GM23338 (cell line): ENCODE results near the gene TSPAN13. TPM values are rescaled to one million over a fixed set of nuclear protein-coding genes. Genes with fewer than 3 reads are reported as not detected.

Experiments
- ATAC-seq: fragments of 200-7000 bp; cut with Tn5 transposase; 3 replicates; pipeline ENCODE4 v1.9.1; 2020
- DNase-seq: peaks from one replicate; pipeline ENCODE4 v3.0.0-alpha.2; 2015; ENCODE audit warnings: low spot score
- H2AFZ ChIP-seq: fragments of 200-600 bp; sonication (generic); 2 replicates; pipeline ENCODE4 v1.8.0; 2016; ENCODE audit warnings: antibody characterized with exemption, mild to moderate bottlenecking, moderate library complexity
- H3F3A ChIP-seq: fragments of 200-600 bp; sonication (generic); replicated peaks from 2 replicates; pipeline ENCODE4 v1.8.0; 2017; ENCODE audit warnings: antibody characterized with exemption, mixed run types, low read depth
- H3K27ac ChIP-seq: fragments of 200-600 bp; sonication (generic); 2 replicates; pipeline ENCODE4 v1.6.1; 2016; ENCODE audit warnings: low read depth
- H3K27me3 ChIP-seq: fragments of 200-600 bp; sonication (generic); 2 replicates; pipeline ENCODE4 v1.8.0; 2016; ENCODE audit warnings: mild to moderate bottlenecking, mixed run types, moderate library complexity; ENCODE audit not compliant: insufficient read depth
- H3K36me3 ChIP-seq: fragments of 200-600 bp; sonication (generic); 2 replicates; pipeline ENCODE4 v1.8.0; 2016; ENCODE audit warnings: mild to moderate bottlenecking; ENCODE audit not compliant: insufficient read depth
- H3K4me1 ChIP-seq: fragments of 200-600 bp; sonication (generic); 2 replicates; pipeline ENCODE4 v1.8.0; 2016; ENCODE audit warnings: mild to moderate bottlenecking, moderate library complexity; ENCODE audit not compliant: insufficient read depth
- H3K4me2 ChIP-seq: fragments of 200-600 bp; sonication (generic); 2 replicates; pipeline ENCODE4 v1.7.1; 2017; ENCODE audit warnings: mixed run types
- H3K4me3 ChIP-seq: fragments of 200-600 bp; sonication (generic); 2 replicates; pipeline ENCODE4 v1.6.1; 2016; ENCODE audit warnings: mixed run types
- H3K79me2 ChIP-seq: fragments of 200-600 bp; sonication (generic); replicated peaks from 2 replicates; pipeline ENCODE4 v1.8.0; 2017; ENCODE audit warnings: mild to moderate bottlenecking; ENCODE audit not compliant: insufficient read depth
- H3K9me2 ChIP-seq: fragments of 200-600 bp; sonication (generic); 2 replicates; pipeline ENCODE4 v1.8.0; 2017; ENCODE audit not compliant: insufficient read depth
- H4K20me1 ChIP-seq: fragments of 200-600 bp; sonication (generic); replicated peaks from 2 replicates; pipeline ENCODE4 v1.8.0; 2017; ENCODE audit warnings: mild to moderate bottlenecking; ENCODE audit not compliant: insufficient read depth
- H3K27ac Mint-ChIP-seq: 2 replicates; pipeline ENCODE4 v1.8.0; 2020; ENCODE audit warnings: inconsistent platforms, mild to moderate bottlenecking, moderate library complexity, mixed read lengths
- H3K27me3 Mint-ChIP-seq: 3 replicates; pipeline ENCODE4 v1.8.0; 2022; ENCODE audit warnings: low read depth, mild to moderate bottlenecking, moderate library complexity, mixed read lengths, inconsistent platforms; ENCODE audit not compliant: insufficient read depth, poor library complexity
- H3K36me3 Mint-ChIP-seq: 3 replicates; pipeline ENCODE4 v1.8.0; 2021; ENCODE audit warnings: low read depth, mild to moderate bottlenecking, inconsistent platforms, moderate library complexity, mixed read lengths
- H3K4me1 Mint-ChIP-seq: 3 replicates; pipeline ENCODE4 v1.8.0; 2020; ENCODE audit warnings: mild to moderate bottlenecking, inconsistent platforms, mixed read lengths
- H3K4me3 Mint-ChIP-seq: 3 replicates; pipeline ENCODE4 v1.8.0; 2021; ENCODE audit warnings: moderate library complexity, mild to moderate bottlenecking, inconsistent platforms, mixed read lengths
- H3K9me3 Mint-ChIP-seq: 3 replicates; pipeline ENCODE4 v1.8.0; 2020; ENCODE audit warnings: moderate library complexity, mild to moderate bottlenecking, inconsistent platforms, mixed read lengths
- CTCF ChIP-seq, 2 experiments: fragments of 200-600 bp in 1 of 2; sonication (generic) in 1 of 2; conservative IDR thresholded peaks; 2 replicates each; pipeline versions ENCODE4 v1.5.1 to v1.6.1; 2016 to 2017; ENCODE audit warnings: antibody characterized with exemption in 2 of 2, low read depth in 2 of 2, mild to moderate bottlenecking in 2 of 2, moderate library complexity in 1 of 2
- ETS1 ChIP-seq: IDR thresholded peaks from 2 replicates; pipeline ENCODE4 v1.6.1; 2016; ENCODE audit warnings: antibody characterized with exemption
- EZH2 ChIP-seq: fragments of 200-600 bp; sonication (generic); IDR thresholded peaks from one replicate; pipeline ENCODE4 v1.8.0; 2017; ENCODE audit warnings: antibody characterized with exemption, mild to moderate bottlenecking, low read depth; ENCODE audit not compliant: unreplicated experiment
- STAT1 ChIP-seq: IDR thresholded peaks from one replicate; pipeline ENCODE4 v1.6.1; 2016; ENCODE audit warnings: antibody characterized with exemption; ENCODE audit not compliant: unreplicated experiment
- ZNF331 ChIP-seq: fragments of 250-450 bp; sonication (Bioruptor Pico); IDR thresholded peaks from 2 replicates; pipeline ENCODE4 v1.5.0; 2020; ENCODE audit warnings: low read depth, mild to moderate bottlenecking, moderate library complexity
- ZNF462 ChIP-seq: fragments of 250-450 bp; sonication (Bioruptor Pico); IDR thresholded peaks from 2 replicates; pipeline ENCODE4 v1.5.0; 2020; ENCODE audit warnings: mild to moderate bottlenecking, moderate library complexity
- polyA plus RNA-seq: library from polyadenylated mRNA; unstranded; fragments of >200 nt; fragmentation: Nextera tagmentation; extraction: Ambion mirVana; gene quantifications from 2 replicates; pipeline ENCODE4 v1.2.1, GENCODE V29; 2016
- total RNA-seq: library from RNA; depleted of rRNA; stranded (reverse); fragments of >200 nt; shearing (Covaris generic); gene quantifications from 2 replicates; pipeline ENCODE4 v1.2.3, GENCODE V29; 2014; rRNA removed

The TSPAN13 gene
- total and polyA plus RNA-seq, 2 experiments from 2014 or later: 27.6 to 40.9 TPM

- TF ChIP-seq ETS1 (no peak), ZNF331 (CRISPR knock-in tag) (no peak), CTCF (conservative IDR thresholded peaks at IDR 0.05; ENCODE audit: low read depth in 2 of 2) (no peak), EZH2 (no peak), STAT1 (no peak)
Observed at GRCh38 chr7:16826060-16826459, 72.5 kb downstream of the TSPAN13 start (continued).

- H2AFZ ChIP-seq: no peak overlapping the region
- no peaks in the 10 kb centered on the region for H3K36me3 Mint-ChIP-seq
- H4K20me1 ChIP-seq: no peaks in the 10 kb centered on the region
- no peak overlapping the region for H3K4me2 ChIP-seq
- H3K4me1 ChIP-seq: no peaks in the 10 kb centered on the region
- H3K27ac Mint-ChIP-seq: peak overlapping the region; percentile 24
- no peak overlapping the region for H3K4me3 Mint-ChIP-seq
- no peaks in the 10 kb centered on the region for H3K27me3 ChIP-seq
- H3K4me1 Mint-ChIP-seq: no peaks in the 10 kb centered on the region
- H3K79me2 ChIP-seq: no peaks in the 10 kb centered on the region
- no peak overlapping the region for H3K27ac ChIP-seq
- DNase-seq (no peak), ATAC-seq (no peak)
- H3K27me3 Mint-ChIP-seq: no peaks in the 10 kb centered on the region
- no peaks in the 10 kb centered on the region for H3K9me3 Mint-ChIP-seq
- no peaks in the 10 kb centered on the region for H3F3A ChIP-seq
- TF ChIP-seq ZNF331 (CRISPR knock-in tag) (no peak), ZNF462 (CRISPR knock-in tag) (no peak)
- H3K4me3 ChIP-seq: no peak overlapping the region
- no peaks in the 10 kb centered on the region for H3K36me3 ChIP-seq
- H3K9me2 ChIP-seq: no peaks in the 10 kb centered on the region; the same call in 1 of the 2 replicates
Observed at GRCh38 chr7:16833373-16833772, 79.8 kb downstream of the TSPAN13 start.

Other genes starting within 250 kb of the TSPAN13 start
- not detected in 2 replicates for gene LRRC72, start 226.9 kb upstream of the TSPAN13 start, total RNA-seq
- not detected in 2 replicates for gene LRRC72, start 226.9 kb upstream of the TSPAN13 start, polyA plus RNA-seq
- gene ANKMY2, start 108.0 kb upstream of the TSPAN13 start, total RNA-seq: 9.2 and 9.5 TPM in 2 replicates
- gene ANKMY2, start 108.0 kb upstream of the TSPAN13 start, polyA plus RNA-seq: 3.1 and 4.4 TPM in 2 replicates
- 95.3 and 108 TPM in 2 replicates for gene BZW2, start 107.6 kb upstream of the TSPAN13 start, total RNA-seq
- 83.9 and 88.8 TPM in 2 replicates for gene BZW2, start 107.6 kb upstream of the TSPAN13 start, polyA plus RNA-seq
- not detected in 2 replicates for gene AGR2, start 51.2 kb downstream of the TSPAN13 start, total RNA-seq
- gene AGR2, start 51.2 kb downstream of the TSPAN13 start, polyA plus RNA-seq: not detected in 2 replicates
- not detected in 2 replicates for gene AGR3, start 128.2 kb downstream of the TSPAN13 start, total RNA-seq
- gene AGR3, start 128.2 kb downstream of the TSPAN13 start, polyA plus RNA-seq: not detected in 2 replicates